NB4 (cell line): ENCODE measurements around the gene TAF11.

Experiments used
- DNase-seq: peaks from one replicate; pipeline ENCODE4 v3.0.0; 2010; ENCODE audit warnings: low read depth
- H3K4me3 ChIP-seq: one replicate; pipeline ENCODE4 v1.5.1; 2011; ENCODE audit warnings: mild to moderate bottlenecking, low read depth, low read length, moderate library complexity
- MYC ChIP-seq: IDR thresholded peaks from 2 replicates; pipeline ENCODE4 v1.6.1; 2011; ENCODE audit warnings: low read depth, low read length
- POLR2A ChIP-seq: IDR thresholded peaks from 2 replicates; pipeline ENCODE4 v1.6.1; 2011; ENCODE audit warnings: mild to moderate bottlenecking; ENCODE audit not compliant: insufficient read length; ENCODE audit errors: extremely low read depth
- TF ChIP-seq, protein P1 (sequence below): IDR thresholded peaks from one replicate; pipeline ENCODE4 v1.5.1; 2012; ENCODE audit warnings: low read depth, low read length
- TF ChIP-seq, protein P2 (sequence below): IDR thresholded peaks from 2 replicates; pipeline ENCODE4 v1.6.1; 2011; ENCODE audit warnings: low read depth, low read length

TAF11 gene

DNA sequence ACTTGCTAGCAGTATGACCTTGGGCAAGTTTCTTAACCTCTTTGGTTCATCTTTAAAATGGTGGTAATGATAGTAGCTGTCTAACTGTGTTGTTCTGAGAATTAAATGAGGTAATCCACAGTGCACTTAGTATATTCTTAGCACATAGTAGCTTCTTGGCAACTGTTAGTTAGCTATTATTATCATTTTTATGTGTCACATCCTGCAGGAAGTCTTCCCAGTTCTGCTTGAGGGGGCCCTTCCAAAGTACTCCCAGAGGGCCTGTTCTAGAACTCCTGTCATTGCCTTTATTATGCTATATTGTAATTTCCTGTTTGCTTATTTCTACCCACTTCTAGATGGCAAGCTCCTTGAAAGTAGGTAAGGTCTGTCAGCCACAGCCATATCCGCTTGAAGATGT is 31.8 kb upstream of the TAF11 start:
- H3K4me3 ChIP-seq: no peak overlapping the region
- TF ChIP-seq POLR2A (no peak), MYC (no peak)
- TF ChIP-seq, protein P1, sequence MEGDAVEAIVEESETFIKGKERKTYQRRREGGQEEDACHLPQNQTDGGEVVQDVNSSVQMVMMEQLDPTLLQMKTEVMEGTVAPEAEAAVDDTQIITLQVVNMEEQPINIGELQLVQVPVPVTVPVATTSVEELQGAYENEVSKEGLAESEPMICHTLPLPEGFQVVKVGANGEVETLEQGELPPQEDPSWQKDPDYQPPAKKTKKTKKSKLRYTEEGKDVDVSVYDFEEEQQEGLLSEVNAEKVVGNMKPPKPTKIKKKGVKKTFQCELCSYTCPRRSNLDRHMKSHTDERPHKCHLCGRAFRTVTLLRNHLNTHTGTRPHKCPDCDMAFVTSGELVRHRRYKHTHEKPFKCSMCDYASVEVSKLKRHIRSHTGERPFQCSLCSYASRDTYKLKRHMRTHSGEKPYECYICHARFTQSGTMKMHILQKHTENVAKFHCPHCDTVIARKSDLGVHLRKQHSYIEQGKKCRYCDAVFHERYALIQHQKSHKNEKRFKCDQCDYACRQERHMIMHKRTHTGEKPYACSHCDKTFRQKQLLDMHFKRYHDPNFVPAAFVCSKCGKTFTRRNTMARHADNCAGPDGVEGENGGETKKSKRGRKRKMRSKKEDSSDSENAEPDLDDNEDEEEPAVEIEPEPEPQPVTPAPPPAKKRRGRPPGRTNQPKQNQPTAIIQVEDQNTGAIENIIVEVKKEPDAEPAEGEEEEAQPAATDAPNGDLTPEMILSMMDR: no peak
- TF ChIP-seq, protein P2, sequence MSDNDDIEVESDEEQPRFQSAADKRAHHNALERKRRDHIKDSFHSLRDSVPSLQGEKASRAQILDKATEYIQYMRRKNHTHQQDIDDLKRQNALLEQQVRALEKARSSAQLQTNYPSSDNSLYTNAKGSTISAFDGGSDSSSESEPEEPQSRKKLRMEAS: no peak
- DNase-seq: peak; percentile 32

DNA sequence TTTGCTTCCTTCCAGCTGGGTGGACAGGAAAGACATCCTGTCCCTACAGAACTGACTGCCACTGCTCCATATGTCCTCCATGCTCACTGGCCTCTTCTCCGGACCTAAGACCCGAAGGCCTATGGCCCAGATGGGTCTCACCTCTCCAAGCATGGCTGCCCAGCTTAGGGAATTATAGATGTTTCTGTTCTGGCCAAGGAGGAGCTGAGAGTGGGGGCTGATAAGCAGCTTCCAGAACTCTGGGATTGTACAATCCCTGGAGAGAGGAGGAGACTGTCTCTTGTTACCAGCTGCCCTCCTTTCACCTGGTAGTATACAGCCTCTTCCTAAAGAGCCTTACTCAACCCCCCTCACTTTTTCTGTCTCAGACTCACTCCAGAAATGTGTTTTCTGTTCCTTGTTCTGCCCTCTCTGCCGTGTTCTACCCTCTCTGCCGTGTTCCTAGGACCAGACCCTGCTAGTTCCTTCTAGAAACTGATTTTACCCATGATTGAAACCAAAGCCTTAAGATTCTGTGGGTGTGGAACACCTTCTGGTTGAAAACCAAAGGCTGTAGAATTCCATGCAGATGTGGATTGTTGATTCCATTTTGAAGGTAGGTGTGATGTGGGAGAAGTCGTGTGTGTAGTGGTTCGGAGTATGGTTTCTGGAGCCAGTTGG is 29.9 kb upstream of the TAF11 start:
- no peak for DNase-seq
- TF ChIP-seq MYC (no peak), POLR2A (no peak)
- TF ChIP-seq, protein P1: no peak
- TF ChIP-seq, protein P2: no peak

DNA sequence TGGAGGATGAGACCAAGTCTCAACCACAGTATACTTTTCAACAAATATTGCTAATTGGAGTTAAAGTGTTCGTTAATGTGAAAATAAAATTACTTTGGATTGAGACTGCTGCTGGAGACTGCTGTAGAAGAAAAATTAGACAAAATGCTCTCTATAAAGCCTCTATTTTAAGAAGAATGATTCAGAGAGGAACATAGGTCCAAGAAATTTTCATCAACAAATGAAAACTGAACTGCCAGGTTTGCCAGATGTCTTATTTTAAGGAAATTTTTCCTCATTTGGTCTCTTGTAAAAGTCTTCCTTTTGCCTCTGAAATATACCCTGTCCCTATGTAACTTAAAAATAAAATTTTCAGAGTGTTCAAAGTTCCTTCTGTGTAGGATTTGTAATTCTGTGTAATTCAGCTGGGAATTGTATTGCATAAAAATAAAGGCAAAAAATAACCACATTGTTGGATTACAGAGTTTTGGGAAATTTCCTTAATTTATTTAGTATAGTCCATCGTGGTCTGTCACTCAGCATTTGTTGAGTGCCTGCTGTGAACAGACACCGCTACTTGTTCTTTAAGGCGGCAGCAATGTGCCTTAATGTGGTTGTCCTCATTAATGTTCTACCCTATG is 28.6 kb upstream of the TAF11 start:
- no peak for TF ChIP-seq MYC
- TF ChIP-seq POLR2A: no peak
- TF ChIP-seq, protein P1: no peak
- TF ChIP-seq, protein P2: no peak
- DNase-seq: no peak
- no peak overlapping the region for H3K4me3 ChIP-seq

More for the DNA sequence above, 29.9 kb upstream of the TAF11 start:
- no peak overlapping the region for H3K4me3 ChIP-seq

DNA sequence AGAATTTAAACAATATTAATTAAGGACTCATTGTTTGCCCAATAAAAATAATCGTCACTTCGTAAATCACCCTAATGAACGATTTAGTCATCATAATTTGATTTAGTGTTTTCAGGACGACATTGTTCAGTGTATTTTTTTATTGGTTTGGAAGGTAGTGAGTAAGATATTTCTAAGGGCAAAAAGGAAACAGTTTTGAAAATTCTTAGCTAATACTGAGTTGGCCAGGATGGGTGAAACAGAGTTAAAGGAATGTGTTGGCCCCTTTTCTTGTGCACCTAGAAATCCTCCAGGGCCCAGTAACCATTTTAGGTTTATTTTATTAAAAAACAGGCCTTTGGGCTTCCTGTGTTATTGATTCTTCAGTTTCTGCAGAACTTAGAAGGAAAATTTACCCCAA is 26.5 kb upstream of the TAF11 start:
- no peak for DNase-seq
- H3K4me3 ChIP-seq: no peak overlapping the region
- TF ChIP-seq, protein P2: no peak
- TF ChIP-seq MYC (no peak), POLR2A (no peak)
- TF ChIP-seq, protein P1: no peak

DNA sequence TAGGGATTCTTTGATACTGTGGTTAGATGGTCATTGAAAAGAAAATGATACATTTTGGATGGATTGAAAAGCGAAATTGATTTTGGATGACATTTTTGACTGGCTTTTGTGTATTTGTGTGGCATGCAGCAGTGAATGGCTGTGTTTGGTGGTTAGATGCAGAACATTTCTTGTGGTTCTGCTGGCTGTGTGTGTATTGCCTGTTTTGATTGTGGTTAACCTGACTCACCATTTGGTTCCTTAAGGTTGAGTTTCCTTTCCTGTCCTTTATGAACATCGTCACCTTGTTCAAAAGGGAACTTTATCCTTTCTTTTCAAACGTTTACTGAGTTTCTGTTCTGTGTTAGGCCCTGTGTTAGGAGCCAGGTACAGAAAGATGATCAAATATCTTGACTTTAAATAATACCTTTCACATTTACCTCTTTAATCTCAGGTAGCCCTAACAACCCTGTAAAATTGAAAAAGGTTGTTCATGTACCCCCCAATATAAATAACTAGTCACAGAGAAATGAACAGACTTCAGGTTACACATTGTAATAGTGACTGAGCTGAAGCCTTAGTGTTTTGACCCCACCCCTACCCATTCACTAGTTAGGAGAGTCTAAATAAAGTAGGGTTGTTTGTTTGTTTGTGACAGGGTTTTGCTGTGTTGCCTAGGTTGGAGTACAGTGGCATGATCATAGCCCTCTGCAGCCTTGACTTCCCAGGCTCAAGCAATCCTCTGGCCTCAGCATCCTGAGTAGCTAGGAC is 25.0 kb upstream of the TAF11 start:
- TF ChIP-seq, protein P2: no peak
- no peak for TF ChIP-seq POLR2A
- TF ChIP-seq, protein P1: no peak
- TF ChIP-seq MYC: no peak
- DNase-seq: peak; percentile 68
- H3K4me3 ChIP-seq: no peak overlapping the region
